Upper lobe of left lung (tissue), 4 donors: Measurements from ENCODE around the gene TRMO.

Experiments used
- POLR2A ChIP-seq, 4 donors: fragments of 450-650 bp; IDR thresholded peaks; one replicate each; pipeline ENCODE4 v1.5.1; 2016 to 2017; ENCODE audit warnings: antibody characterized with exemption in 4 of 4, mild to moderate bottlenecking in 2 of 4
- POLR2AphosphoS5 ChIP-seq, 2 donors: sonication (generic); formaldehyde crosslinking; IDR thresholded peaks; one replicate each; pipeline ENCODE4 v1.5.1; 2017; ENCODE audit warnings: antibody characterized with exemption in 2 of 2

DNA sequence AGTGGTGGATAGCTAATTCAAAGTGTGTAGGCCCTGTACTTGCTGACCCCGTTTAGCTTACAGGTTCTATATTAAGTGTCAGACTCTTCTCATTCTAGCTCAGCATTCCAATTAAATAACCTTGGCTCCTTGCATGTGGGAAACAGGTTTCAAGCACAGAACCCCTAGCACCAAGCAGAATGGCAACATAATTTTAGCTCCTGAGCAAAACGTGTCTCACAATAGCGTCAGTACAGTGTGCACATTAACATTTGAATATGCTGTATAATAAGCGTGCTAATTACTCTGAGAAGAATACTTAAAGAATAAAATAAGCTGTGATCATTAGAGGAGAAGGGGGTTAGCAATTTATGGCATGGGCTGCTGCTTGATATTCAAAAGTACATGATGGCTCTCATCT lies 39.8 kb upstream of the TRMO start:
- no peak for TF ChIP-seq POLR2A (IDR thresholded peaks at IDR 0.05)
- no peak for TF ChIP-seq POLR2AphosphoS5 (IDR thresholded peaks at IDR 0.05)
